BLaER1 (cell line): ENCODE results near the gene RGR.

Experiments
- H3K27ac ChIP-seq: shearing (Covaris generic); formaldehyde crosslinking; 2 replicates; pipeline ENCODE4 v1.8.1; 2022
- H3K27me3 ChIP-seq: shearing (Covaris generic); formaldehyde crosslinking; 2 replicates; pipeline ENCODE4 v1.8.1; 2022
- H3K36me3 ChIP-seq: shearing (Covaris generic); formaldehyde crosslinking; 2 replicates; pipeline ENCODE4 v1.8.1; 2022
- H3K4me1 ChIP-seq: shearing (Covaris generic); formaldehyde crosslinking; 2 replicates; pipeline ENCODE4 v1.8.1; 2022
- H3K4me2 ChIP-seq: shearing (Covaris generic); formaldehyde crosslinking; 2 replicates; pipeline ENCODE4 v1.8.1; 2022
- H3K4me3 ChIP-seq: shearing (Covaris generic); formaldehyde crosslinking; 2 replicates; pipeline ENCODE4 v1.8.1; 2022
- H3K9ac ChIP-seq: shearing (Covaris generic); formaldehyde crosslinking; 2 replicates; pipeline ENCODE4 v1.8.1; 2022
- H3K9me3 ChIP-seq: shearing (Covaris generic); formaldehyde crosslinking; 2 replicates; pipeline ENCODE4 v1.8.1; 2022
- H4K20me1 ChIP-seq: shearing (Covaris generic); formaldehyde crosslinking; 2 replicates; pipeline ENCODE4 v1.8.1; 2022
- Cebpa-rat ChIP-seq: shearing (Covaris generic); IDR thresholded peaks from 2 replicates; pipeline ENCODE4 v1.8.1; 2022

Gene RGR

GRCh38 chr10:84217746-84218145 lies 27.1 kb upstream of the RGR start:
- H3K4me2 ChIP-seq = no peak overlapping the region
- H3K36me3 ChIP-seq = no peaks in the 10 kb centered on the region
- H3K27me3 ChIP-seq = no peaks in the 10 kb centered on the region
- H3K9ac ChIP-seq = no peak overlapping the region
- no peak overlapping the region for H3K27ac ChIP-seq
- no peaks in the 10 kb centered on the region for H3K9me3 ChIP-seq
- H3K4me1 ChIP-seq = no peaks in the 10 kb centered on the region
- TF ChIP-seq Cebpa-rat = no peak
- H3K4me3 ChIP-seq = no peak overlapping the region
- no peaks in the 10 kb centered on the region for H4K20me1 ChIP-seq

DNA sequence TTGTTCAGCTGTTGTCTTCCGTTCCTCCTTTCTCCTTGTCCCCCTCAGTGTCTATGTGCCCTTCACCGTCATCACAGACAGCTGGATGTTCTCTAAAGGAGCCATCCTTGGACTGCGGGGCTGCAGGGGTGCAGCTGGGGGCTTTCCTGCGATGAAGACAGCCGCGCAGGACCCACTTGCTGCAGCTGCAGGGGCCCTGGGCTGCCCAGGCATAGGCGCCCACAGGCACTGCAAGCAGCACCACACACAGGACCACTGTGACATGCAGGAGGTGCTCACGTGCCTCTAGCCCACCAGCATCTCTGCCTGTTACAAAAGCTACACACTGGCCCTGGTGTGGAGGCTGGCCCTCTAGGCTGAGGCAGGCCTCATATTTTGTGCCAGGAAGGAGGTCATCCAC lies 22.9 kb upstream of the RGR start:
- no peaks in the 10 kb centered on the region for H3K4me1 ChIP-seq
- no peaks in the 10 kb centered on the region for H4K20me1 ChIP-seq
- TF ChIP-seq Cebpa-rat = no peak
- no peak overlapping the region for H3K9ac ChIP-seq
- H3K4me3 ChIP-seq = no peak overlapping the region
- H3K27me3 ChIP-seq = no peaks in the 10 kb centered on the region
- H3K4me2 ChIP-seq = no peak overlapping the region
- no peaks in the 10 kb centered on the region for H3K36me3 ChIP-seq
- no peak overlapping the region for H3K27ac ChIP-seq
- no peaks in the 10 kb centered on the region for H3K9me3 ChIP-seq

- Histone ChIP-seq H3K4me3 (no peak overlapping the region), H4K20me1 (no peaks in the 10 kb centered on the region), H3K9ac (no peak overlapping the region), H3K9me3 (no peaks in the 10 kb centered on the region), H3K27ac (no peak overlapping the region), H3K36me3 (no peaks in the 10 kb centered on the region), H3K4me2 (no peak overlapping the region), H3K27me3 (no peaks in the 10 kb centered on the region), H3K4me1 (no peaks in the 10 kb centered on the region)
- TF ChIP-seq Cebpa-rat = no peak
Observed at GRCh38 chr10:84224411-84225028, 20.3 kb upstream of the RGR start.

GRCh38 chr10:84225427-84226173 lies 19.3 kb upstream of the RGR start, which contains the start of gene LRIT2:
Gene LRIT2 (minus strand): TSS chr10:84225544. CDS start chr10:84225520, 24 bp downstream.
- Histone ChIP-seq H3K9ac (no peak within 1 kb of the TSS), H3K4me2 (no peak within 1 kb of the TSS), H4K20me1 (no peaks in the 10 kb centered on the region), H3K4me1 (no peaks in the 10 kb centered on the region), H3K36me3 (no peaks in the 10 kb centered on the region), H3K9me3 (no peaks in the 10 kb centered on the region), H3K27me3 (no peaks in the 10 kb centered on the region), H3K4me3 (no peak within 1 kb of the TSS), H3K27ac (no peak within 1 kb of the TSS)
- no peak for TF ChIP-seq Cebpa-rat

- Histone ChIP-seq H3K9ac (no peak overlapping the region), H3K36me3 (no peaks in the 10 kb centered on the region), H3K4me3 (no peak overlapping the region), H3K9me3 (no peaks in the 10 kb centered on the region), H3K4me1 (no peaks in the 10 kb centered on the region), H4K20me1 (no peaks in the 10 kb centered on the region), H3K4me2 (no peak overlapping the region), H3K27me3 (no peaks in the 10 kb centered on the region), H3K27ac (no peak overlapping the region)
- TF ChIP-seq Cebpa-rat = no peak
Observed at GRCh38 chr10:84226616-84227015, 18.2 kb upstream of the RGR start.

GRCh38 chr10:84227810-84228209 lies 17.0 kb upstream of the RGR start:
- H4K20me1 ChIP-seq = no peaks in the 10 kb centered on the region
- no peaks in the 10 kb centered on the region for H3K36me3 ChIP-seq
- H3K27ac ChIP-seq = no peak overlapping the region
- H3K4me2 ChIP-seq = no peak overlapping the region
- no peaks in the 10 kb centered on the region for H3K27me3 ChIP-seq
- no peaks in the 10 kb centered on the region for H3K4me1 ChIP-seq
- no peak for TF ChIP-seq Cebpa-rat
- H3K4me3 ChIP-seq = no peak overlapping the region
- H3K9me3 ChIP-seq = no peaks in the 10 kb centered on the region
- H3K9ac ChIP-seq = no peak overlapping the region

DNA sequence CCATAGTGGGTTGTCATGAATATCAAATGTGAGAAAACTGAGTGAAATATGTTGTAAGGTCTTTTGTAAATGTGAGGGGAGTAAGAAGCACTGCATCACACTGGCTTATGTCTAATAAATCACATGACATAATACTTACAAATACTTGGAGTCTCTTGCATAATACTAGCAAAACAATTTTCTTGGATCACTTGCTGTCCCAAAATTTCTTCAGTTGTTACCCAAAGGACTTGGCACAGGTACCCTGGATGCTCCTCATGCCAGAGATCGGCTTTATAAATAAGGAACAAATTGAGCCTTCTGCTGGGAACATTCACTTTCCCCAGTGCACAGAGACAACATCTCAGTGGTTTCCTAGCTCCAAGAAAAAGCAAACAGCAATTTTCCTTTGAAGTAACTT lies 14.5 kb upstream of the RGR start:
- TF ChIP-seq Cebpa-rat = no peak
- Histone ChIP-seq H3K9ac (no peak overlapping the region), H3K27ac (no peak overlapping the region), H3K36me3 (no peaks in the 10 kb centered on the region), H3K4me2 (no peak overlapping the region), H3K4me3 (no peak overlapping the region), H3K9me3 (no peaks in the 10 kb centered on the region), H4K20me1 (no peaks in the 10 kb centered on the region), H3K4me1 (no peaks in the 10 kb centered on the region), H3K27me3 (no peaks in the 10 kb centered on the region)

GRCh38 chr10:84232376-84232775 lies 12.5 kb upstream of the RGR start:
- TF ChIP-seq Cebpa-rat = no peak
- H3K27ac ChIP-seq = no peak overlapping the region
- H3K9me3 ChIP-seq = peaks cover 4% of the 10 kb centered on the region; the same call in 1 of the 2 replicates
- no peak overlapping the region for H3K4me3 ChIP-seq
- no peak overlapping the region for H3K9ac ChIP-seq
- no peaks in the 10 kb centered on the region for H3K36me3 ChIP-seq
- no peaks in the 10 kb centered on the region for H3K4me1 ChIP-seq
- H4K20me1 ChIP-seq = no peaks in the 10 kb centered on the region
- no peak overlapping the region for H3K4me2 ChIP-seq
- H3K27me3 ChIP-seq = no peaks in the 10 kb centered on the region

- no peak for TF ChIP-seq Cebpa-rat
- H3K4me2 ChIP-seq = no peak overlapping the region
- H3K4me3 ChIP-seq = no peak overlapping the region
- no peaks in the 10 kb centered on the region for H3K27me3 ChIP-seq
- H3K9ac ChIP-seq = no peak overlapping the region
- H4K20me1 ChIP-seq = no peaks in the 10 kb centered on the region
- H3K36me3 ChIP-seq = no peaks in the 10 kb centered on the region
- no peak overlapping the region for H3K27ac ChIP-seq
- H3K4me1 ChIP-seq = no peaks in the 10 kb centered on the region
- H3K9me3 ChIP-seq = peaks cover 7% of the 10 kb centered on the region; the same call in 1 of the 2 replicates
Observed at GRCh38 chr10:84233940-84234339, 10.9 kb upstream of the RGR start.

DNA sequence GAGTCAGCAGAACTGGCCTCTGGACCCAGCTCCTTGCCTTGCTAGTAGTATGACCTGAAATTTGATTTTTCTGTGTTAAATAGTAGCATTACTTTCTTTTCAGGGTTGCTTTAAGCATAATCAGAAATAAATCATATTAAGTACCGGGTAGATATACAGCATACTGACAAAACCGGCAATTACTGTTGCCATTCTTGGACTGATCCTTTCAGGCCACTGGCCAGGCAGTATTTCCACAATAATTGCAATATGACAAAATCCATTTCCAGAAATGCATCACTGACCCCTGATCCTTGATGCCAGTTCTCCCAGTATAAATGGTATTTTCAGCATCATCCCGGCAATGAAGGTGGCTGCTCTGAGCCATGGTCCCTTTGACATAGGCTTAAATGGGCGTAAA lies 10.4 kb upstream of the RGR start:
- no peaks in the 10 kb centered on the region for H4K20me1 ChIP-seq
- no peak for TF ChIP-seq Cebpa-rat
- H3K27ac ChIP-seq = no peak overlapping the region
- no peak overlapping the region for H3K9ac ChIP-seq
- H3K4me2 ChIP-seq = no peak overlapping the region
- no peaks in the 10 kb centered on the region for H3K36me3 ChIP-seq
- peaks cover 7% of the 10 kb centered on the region; the same call in 1 of the 2 replicates for H3K9me3 ChIP-seq
- H3K27me3 ChIP-seq = no peaks in the 10 kb centered on the region
- no peak overlapping the region for H3K4me3 ChIP-seq
- no peaks in the 10 kb centered on the region for H3K4me1 ChIP-seq
